ENCODE measurements around the gene NARF.
"Not testable (repeated sequence)": the region's sequence is repeated elsewhere in the genome, so short reads cannot be mapped to it uniquely, and the experiment has no call there.

Gene NARF

GRCh38 chr17:82503094-82503727 lies 44.7 kb downstream of the NARF start:
- no peaks in the 10 kb centered on the region for H3K9me3 Mint-ChIP-seq
- peaks cover 15% of the 10 kb centered on the region for H3K4me1 Mint-ChIP-seq
- no peaks in the 10 kb centered on the region for H3K27me3 Mint-ChIP-seq

GRCh38 chr17:82503728-82504308 lies 45.3 kb downstream of the NARF start:
- no peaks in the 10 kb centered on the region for H3K9me3 Mint-ChIP-seq
- peaks cover 14% of the 10 kb centered on the region for H3K4me1 Mint-ChIP-seq
- H3K4me3 Mint-ChIP-seq, result no peak overlapping the region
- no peak for DNase-seq (ENCODE audit: low spot score in 2 of 2)
- no peaks in the 10 kb centered on the region for H3K36me3 Mint-ChIP-seq
- ATAC-seq (ENCODE audit: low read depth), result no peak
- H3K27ac Mint-ChIP-seq, result no peak overlapping the region
- no peaks in the 10 kb centered on the region for H3K27me3 Mint-ChIP-seq

More at GRCh38 chr17:82503094-82503727, 44.7 kb downstream of the NARF start:
- no peak overlapping the region for H3K27ac Mint-ChIP-seq
- no peaks in the 10 kb centered on the region for H3K36me3 Mint-ChIP-seq
- no peak overlapping the region for H3K4me3 Mint-ChIP-seq
- ATAC-seq (ENCODE audit: low read depth), result no peak
- no peak for DNase-seq (ENCODE audit: low spot score in 2 of 2)

- no peaks in the 10 kb centered on the region for H3K36me3 Mint-ChIP-seq
- DNase-seq (ENCODE audit: low spot score in 2 of 2), result no peak
- H3K9me3 Mint-ChIP-seq, result no peaks in the 10 kb centered on the region
- H3K4me1 Mint-ChIP-seq, result peaks cover 11% of the 10 kb centered on the region
- H3K4me3 Mint-ChIP-seq, result no peak overlapping the region
- no peaks in the 10 kb centered on the region for H3K27me3 Mint-ChIP-seq
- no peak overlapping the region for H3K27ac Mint-ChIP-seq
- no peak for ATAC-seq (ENCODE audit: low read depth)
These were observed 46.8 kb downstream of the NARF start for GRCh38 chr17:82505296-82505695.

GRCh38 chr17:82506402-82506801 lies 47.9 kb downstream of the NARF start:
- peak; percentile 36 to 53 for DNase-seq (ENCODE audit: low spot score in 2 of 2)
- not testable (repeated sequence) for H3K27me3 Mint-ChIP-seq, H3K9me3 Mint-ChIP-seq, H3K36me3 Mint-ChIP-seq
- Mint-ChIP-seq H3K27ac (peak overlapping the region; percentile 89), H3K4me3 (peak overlapping the region; percentile 42), H3K4me1 (peaks cover 11% of the 10 kb centered on the region)
- peak; percentile 99 for ATAC-seq (ENCODE audit: low read depth)

- Mint-ChIP-seq H3K27me3 (no peaks in the 10 kb centered on the region), H3K4me3 (peak overlapping the region; percentile 40), H3K9me3 (no peaks in the 10 kb centered on the region), H3K4me1 (peaks cover 11% of the 10 kb centered on the region), H3K36me3 (no peaks in the 10 kb centered on the region), H3K27ac (peak overlapping the region; percentile 36)
- DNase-seq (ENCODE audit: low spot score in 2 of 2), result no peak
- no peak for ATAC-seq (ENCODE audit: low read depth)
These were observed 49.2 kb downstream of the NARF start for GRCh38 chr17:82507631-82508175.

GRCh38 chr17:82511642-82512041 lies 53.1 kb downstream of the NARF start:
- not testable (repeated sequence) for H3K4me1 Mint-ChIP-seq; DNase-seq (ENCODE audit: low spot score in 2 of 2); H3K27me3 Mint-ChIP-seq; H3K36me3 Mint-ChIP-seq; H3K9me3 Mint-ChIP-seq; H3K27ac Mint-ChIP-seq; H3K4me3 Mint-ChIP-seq; ATAC-seq (ENCODE audit: low read depth)

- not testable (repeated sequence) for H3K27me3 Mint-ChIP-seq; H3K27ac Mint-ChIP-seq; H3K9me3 Mint-ChIP-seq; DNase-seq (ENCODE audit: low spot score in 2 of 2); H3K36me3 Mint-ChIP-seq; ATAC-seq (ENCODE audit: low read depth); H3K4me1 Mint-ChIP-seq; H3K4me3 Mint-ChIP-seq
These were observed 55.3 kb downstream of the NARF start for GRCh38 chr17:82513864-82514263.

GRCh38 chr17:82517230-82517865 lies 58.8 kb downstream of the NARF start:
- H3K27ac Mint-ChIP-seq, result no peak overlapping the region
- no peaks in the 10 kb centered on the region for H3K27me3 Mint-ChIP-seq
- peaks cover 8% of the 10 kb centered on the region for H3K4me1 Mint-ChIP-seq
- no peak overlapping the region for H3K4me3 Mint-ChIP-seq
- DNase-seq (ENCODE audit: low spot score in 2 of 2) (no peak), ATAC-seq (ENCODE audit: low read depth) (no peak)
- no peaks in the 10 kb centered on the region for H3K36me3 Mint-ChIP-seq
- no peaks in the 10 kb centered on the region for H3K9me3 Mint-ChIP-seq

GRCh38 chr17:82518826-82519810 lies 60.6 kb downstream of the NARF start, which contains the start of gene FOXK2:
Gene FOXK2, plus strand, starts transcription at chr17:82519732. Its CDS starts 157 bp downstream, at chr17:82519889.
- H3K9me3 Mint-ChIP-seq, result no peaks in the 10 kb centered on the region
- peaks cover 11% of the 10 kb centered on the region for H3K4me1 Mint-ChIP-seq
- H3K27me3 Mint-ChIP-seq, result no peaks in the 10 kb centered on the region
- DNase-seq (ENCODE audit: low spot score in 2 of 2) (peak; percentile 95 to 96), ATAC-seq (ENCODE audit: low read depth) (peak; percentile 94)
- no peaks in the 10 kb centered on the region for H3K36me3 Mint-ChIP-seq
- peak within 1 kb of the TSS; percentile 91 for H3K27ac Mint-ChIP-seq
- peak within 1 kb of the TSS; percentile 96 for H3K4me3 Mint-ChIP-seq

GRCh38 chr17:82519971-82520903 lies 61.7 kb downstream of the NARF start:
- no peaks in the 10 kb centered on the region for H3K9me3 Mint-ChIP-seq
- H3K27me3 Mint-ChIP-seq, result no peaks in the 10 kb centered on the region
- H3K27ac Mint-ChIP-seq, result peak overlapping the region; percentile 91
- DNase-seq (ENCODE audit: low spot score in 2 of 2), result peak; percentile 26 to 56
- H3K36me3 Mint-ChIP-seq, result no peaks in the 10 kb centered on the region
- H3K4me3 Mint-ChIP-seq, result peak overlapping the region; percentile 96
- peak; percentile 24 for ATAC-seq (ENCODE audit: low read depth)
- H3K4me1 Mint-ChIP-seq, result peaks cover 16% of the 10 kb centered on the region

GRCh38 chr17:82524540-82524939 lies 66.0 kb downstream of the NARF start:
- Mint-ChIP-seq H3K27ac (peak overlapping the region; percentile 48), H3K27me3 (no peaks in the 10 kb centered on the region), H3K9me3 (no peaks in the 10 kb centered on the region), H3K4me1 (peaks cover 36% of the 10 kb centered on the region), H3K4me3 (no peak overlapping the region), H3K36me3 (no peaks in the 10 kb centered on the region)
- DNase-seq (ENCODE audit: low spot score in 2 of 2), result no peak
- ATAC-seq (ENCODE audit: low read depth), result no peak

GRCh38 chr17:82525712-82526111 lies 67.2 kb downstream of the NARF start:
- Mint-ChIP-seq H3K9me3 (no peaks in the 10 kb centered on the region), H3K27ac (peak overlapping the region; percentile 0), H3K4me1 (peaks cover 34% of the 10 kb centered on the region), H3K36me3 (no peaks in the 10 kb centered on the region), H3K27me3 (no peaks in the 10 kb centered on the region), H3K4me3 (no peak overlapping the region)
- no peak for ATAC-seq (ENCODE audit: low read depth)
- DNase-seq (ENCODE audit: low spot score in 2 of 2), result no peak

- Mint-ChIP-seq H3K4me3 (no peak overlapping the region), H3K27me3 (no peaks in the 10 kb centered on the region), H3K36me3 (no peaks in the 10 kb centered on the region), H3K9me3 (no peaks in the 10 kb centered on the region), H3K4me1 (peaks cover 38% of the 10 kb centered on the region), H3K27ac (no peak overlapping the region)
- DNase-seq (ENCODE audit: low spot score in 2 of 2), result no peak
- ATAC-seq (ENCODE audit: low read depth), result no peak
These were observed 69.4 kb downstream of the NARF start for GRCh38 chr17:82527898-82528297.
